K562 (cell line): ENCODE measurements around the gene SERPINA5. TPM values are rescaled to one million over a fixed set of nuclear protein-coding genes. Genes with fewer than 3 reads are reported as not detected.

Source experiments
- ATAC-seq: fragments of 200-7000 bp; cut with Tn5 transposase; 3 replicates; pipeline ENCODE4 v1.9.1; 2020; ENCODE audit warnings: moderate library complexity
- BruUV-seq: library from RNA; stranded (reverse); fragments of 400-500 nt; replicated peaks from 2 replicates; lab custom pipeline; 2021; lab: Mats Ljungman, UMichigan
- CTCF ChIA-PET: fragments of 300-600 bp; formaldehyde crosslinking; extraction: SDS; loops from one replicate; lab custom pipeline; 2021; ENCODE audit warnings: low intra/inter-chr PET ratio; lab: Yijun Ruan, JAX
- POLR2A ChIA-PET: fragments of 300-600, 350-650 bp; sonication (Branson Sonifier 250); formaldehyde crosslinking; extraction: SDS; loops from one replicate; lab custom pipeline; 2021; ENCODE audit warnings: antibody characterized with exemption, inconsistent platforms; lab: Yijun Ruan, JAX
- DNase-seq, 4 experiments: peaks; one replicate each; pipeline versions ENCODE4 v3.0.0 to v3.0.0-alpha.2; 2011 to 2018; ENCODE audit warnings: low spot score in 3 of 4, mixed read lengths in 3 of 4; ENCODE audit errors: extremely low read depth in 1 of 4
- FAIRE-seq: peaks from 2 replicates; lab custom pipeline; 2011; peaks lifted over from hg19 to GRCh38; lab: Jason Lieb, UNC
- H2AFZ ChIP-seq: 2 replicates; pipeline ENCODE4 v1.6.0; 2011; ENCODE audit warnings: low read depth, low read length, control low read depth, inconsistent platforms
- H3K27ac ChIP-seq: fragments of 200-600 bp; 3 replicates; pipeline ENCODE4 v1.8.0; 2011; ENCODE audit warnings: low read depth, mild to moderate bottlenecking, control low read depth, inconsistent platforms, low read length, moderate library complexity, mixed read lengths; ENCODE audit errors: extremely low read depth
- H3K27me3 ChIP-seq, 2 experiments: fragments of 300-600 bp in 1 of 2; 2 replicates in 1 of 2; 3 replicates in 1 of 2; pipeline versions ENCODE4 v1.6.0 to v1.8.0; 2011; ENCODE audit warnings: inconsistent platforms in 2 of 2, low read length in 2 of 2, mild to moderate bottlenecking in 1 of 2, mixed read lengths in 1 of 2, moderate library complexity in 1 of 2; ENCODE audit not compliant: control insufficient read depth in 2 of 2, insufficient read depth in 2 of 2
- H3K36me3 ChIP-seq: fragments of 300-600 bp; 3 replicates; pipeline ENCODE4 v1.8.0; 2011; ENCODE audit warnings: mild to moderate bottlenecking, low read length, inconsistent platforms; ENCODE audit not compliant: control insufficient read depth, insufficient read depth
- H3K4me1 ChIP-seq, 2 experiments: fragments of 200-600 bp in 1 of 2; replicated peaks in 1 of 2; 2 replicates in 1 of 2; 3 replicates in 1 of 2; pipeline versions ENCODE4 v1.5.1 to v1.8.0; 2011; ENCODE audit warnings: inconsistent platforms in 2 of 2, low read length in 2 of 2, mild to moderate bottlenecking in 1 of 2, mixed read lengths in 1 of 2, moderate library complexity in 1 of 2; ENCODE audit not compliant: control insufficient read depth in 2 of 2, insufficient read depth in 2 of 2
- H3K4me2 ChIP-seq: 2 replicates; pipeline ENCODE4 v1.6.1; 2011; ENCODE audit warnings: low read length, control low read depth, inconsistent platforms, mixed read lengths; ENCODE audit not compliant: insufficient read depth
- H3K4me3 ChIP-seq: fragments of 200-600 bp; sonication (generic), shearing (Covaris generic); 2 replicates; pipeline ENCODE4 v1.5.1; 2016; ENCODE audit warnings: control low read depth, inconsistent platforms
- H3K79me2 ChIP-seq: fragments of 200-600 bp; 3 replicates; pipeline ENCODE4 v1.8.0; 2011; ENCODE audit warnings: low read length, inconsistent platforms; ENCODE audit not compliant: control insufficient read depth, insufficient read depth
- H3K9ac ChIP-seq, 2 experiments: 2 replicates each; pipeline versions ENCODE4 v1.6.0 to v1.6.1; 2011; ENCODE audit warnings: low read depth in 2 of 2, low read length in 2 of 2, control low read depth in 1 of 2, inconsistent platforms in 1 of 2, mild to moderate bottlenecking in 1 of 2, mixed read lengths in 1 of 2; ENCODE audit not compliant: insufficient read depth in 1 of 2
- H3K9me1 ChIP-seq: one replicate; pipeline ENCODE4 v1.6.0; 2011; ENCODE audit warnings: inconsistent platforms, mild to moderate bottlenecking, low read length, moderate library complexity; ENCODE audit not compliant: control insufficient read depth, insufficient read depth
- H3K9me3 ChIP-seq: replicated peaks from 2 replicates; pipeline ENCODE4 v1.5.1; 2011; ENCODE audit warnings: low read depth, low read length, inconsistent platforms; ENCODE audit not compliant: control insufficient read depth, insufficient read depth
- H4K20me1 ChIP-seq: replicated peaks from 2 replicates; pipeline ENCODE4 v1.6.1; 2011; ENCODE audit warnings: low read length, inconsistent platforms, mixed read lengths; ENCODE audit not compliant: control insufficient read depth, insufficient read depth
- CUX1 ChIP-seq: fragments of 200-800 bp; sonication (Bioruptor generic); IDR thresholded peaks from 2 replicates; pipeline ENCODE4 v1.6.1; 2016; ENCODE audit warnings: missing genetic modification characterization, missing compliant biosample characterization
- HDAC6 ChIP-seq: IDR thresholded peaks from 2 replicates; pipeline ENCODE4 v1.6.1; 2012; ENCODE audit warnings: low read depth, mild to moderate bottlenecking, control low read depth, inconsistent platforms, low read length, moderate library complexity
- HIVEP1 ChIP-seq: fragments of 250-450 bp; sonication (Bioruptor Pico); IDR thresholded peaks from 2 replicates; pipeline ENCODE4 v1.4.0; 2020; ENCODE audit warnings: mild to moderate bottlenecking
- ILF3 ChIP-seq: fragments of 450-650 bp; IDR thresholded peaks from 2 replicates; pipeline ENCODE4 v1.6.1; 2018; ENCODE audit warnings: antibody characterized with exemption, mild to moderate bottlenecking, moderate library complexity, borderline replicate concordance
- WGBS: fragments of 100-300 bp; shearing (Covaris generic); methylation state at CpG from one replicate; pipeline ENCODE4 v1.1.6; 2016; ENCODE audit warnings: low coverage, mixed read lengths; ENCODE audit not compliant: insufficient coverage; ENCODE audit errors: missing lambda C conversion rate; 5-methylcytosine and 5-hydroxymethylcytosine counted together
- in situ Hi-C: fragments of 300-500 bp; cut with MboI; formaldehyde crosslinking; loops from 4 replicates; pipeline ENCODE4 v1.15.0; 2018; ENCODE audit warnings: inconsistent platforms, mixed read lengths
- intact Hi-C: fragments of 100-400 bp; cut with micrococcal nuclease; formaldehyde crosslinking; loops from 2 replicates; pipeline ENCODE4 v1.14.2; 2022
- polyA plus RNA-seq, 8 experiments: library from polyadenylated mRNA; depleted of rRNA in 4 of 8; stranded (reverse) in 5 of 8; unstranded in 3 of 8; fragments of >200 nt; fragmentation: Nextera tagmentation in 2 of 8; fragmentation: Illumina TruSeq in 1 of 8; extraction: Ambion mirVana in 2 of 8; extraction: Trizol in 1 of 8; gene quantifications; 2 replicates each; pipeline versions ENCODE4 v1.2.1 to v1.2.3, GENCODE V29; 2011 to 2014; ENCODE audit warnings: inconsistent platforms in 1 of 8, missing spikeins in 1 of 8
- total RNA-seq, 7 experiments: library from RNA; depleted of rRNA in 6 of 7; stranded (reverse); fragments of >200 nt in 6 of 7; fragmentation: Illumina TruSeq in 2 of 7; extraction: Trizol in 2 of 7; gene quantifications; 2 replicates each; pipeline versions ENCODE4 v1.2.1 to v1.2.3, GENCODE V29; 2011 to 2021; ENCODE audit warnings: low replicate concordance in 1 of 7
- TF ChIP-seq, protein P1 (sequence below): fragments of 450-650 bp; formaldehyde crosslinking; IDR thresholded peaks from 2 replicates; pipeline ENCODE4 v1.4.0; 2020; ENCODE audit warnings: mild to moderate bottlenecking, mixed read lengths

SERPINA5 gene
- total and polyA plus RNA-seq, 9 of the 15 experiments (the other 6 are each of a cell fraction or from before 2014, with no cell fraction given): 0.38 TPM; not detected in 8

DNA sequence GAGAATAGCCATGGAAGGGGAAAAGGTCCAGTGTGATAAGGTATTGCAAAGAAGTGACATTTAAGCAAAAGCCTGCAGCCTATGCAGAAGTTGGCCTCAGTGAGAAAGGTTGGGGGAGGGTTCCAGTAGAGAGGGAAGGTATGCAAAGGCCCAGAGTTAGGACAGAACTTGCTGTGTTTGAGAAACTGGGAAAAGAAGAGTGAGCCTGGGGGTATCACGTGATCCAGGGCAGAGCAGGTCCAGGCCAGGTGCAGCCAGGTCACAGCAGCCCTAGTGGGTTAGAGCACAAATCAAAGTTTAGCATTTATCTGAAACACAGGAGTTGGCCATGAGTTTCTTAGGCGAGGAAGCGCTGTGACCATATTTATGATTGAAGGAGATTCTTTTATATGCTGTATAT lies 1.6 kb downstream of the SERPINA5 start:
- no peak overlapping the region for H3K4me3 ChIP-seq
- intact Hi-C loops (no loop called here), in situ Hi-C loops (no loop called here)
- ATAC-seq (no peak), FAIRE-seq (no peak), DNase-seq (no peak)
- WGBS: 0% methylated on average over 3 of the region's 3 CpGs
- no peaks in the 10 kb centered on the region for H3K9me3 ChIP-seq
- H3K9me1 ChIP-seq: no peaks in the 10 kb centered on the region
- H3K27me3 ChIP-seq: no peaks in the 10 kb centered on the region
- H3K79me2 ChIP-seq: no peaks in the 10 kb centered on the region
- no peak overlapping the region for H3K9ac ChIP-seq
- H4K20me1 ChIP-seq: no peaks in the 10 kb centered on the region
- H3K27ac ChIP-seq: no peak overlapping the region
- H2AFZ ChIP-seq: no peak overlapping the region
- no TSS peak for BruUV-seq
- POLR2A ChIA-PET: interaction anchor here (0.9 kb wide), 1 partner anchor 19 kb away, joined by 3 read pairs; no protein-coding TSS in a partner anchor
- H3K4me2 ChIP-seq: no peak overlapping the region
- TF ChIP-seq HDAC6 (no peak), ILF3 (no peak), HIVEP1 (no peak), CUX1 (CRISPR knock-in tag) (no peak)
- TF ChIP-seq, protein P1, sequence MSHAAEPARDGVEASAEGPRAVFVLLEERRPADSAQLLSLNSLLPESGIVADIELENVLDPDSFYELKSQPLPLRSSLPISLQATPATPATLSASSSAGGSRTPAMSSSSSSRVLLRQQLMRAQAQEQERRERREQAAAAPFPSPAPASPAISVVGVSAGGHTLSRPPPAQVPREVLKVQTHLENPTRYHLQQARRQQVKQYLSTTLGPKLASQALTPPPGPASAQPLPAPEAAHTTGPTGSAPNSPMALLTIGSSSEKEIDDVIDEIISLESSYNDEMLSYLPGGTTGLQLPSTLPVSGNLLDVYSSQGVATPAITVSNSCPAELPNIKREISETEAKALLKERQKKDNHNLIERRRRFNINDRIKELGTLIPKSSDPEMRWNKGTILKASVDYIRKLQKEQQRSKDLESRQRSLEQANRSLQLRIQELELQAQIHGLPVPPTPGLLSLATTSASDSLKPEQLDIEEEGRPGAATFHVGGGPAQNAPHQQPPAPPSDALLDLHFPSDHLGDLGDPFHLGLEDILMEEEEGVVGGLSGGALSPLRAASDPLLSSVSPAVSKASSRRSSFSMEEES (CRISPR knock-in tag): peak; percentile 55
- H3K36me3 ChIP-seq: no peaks in the 10 kb centered on the region
- H3K4me1 ChIP-seq: no peaks in the 10 kb centered on the region; a peak in 1 of 5 replicates
- CTCF ChIA-PET: no interaction called here
